Measurements from ENCODE around the gene SON. TPM values are rescaled to one million over a fixed set of nuclear protein-coding genes. Genes with fewer than 3 reads are reported as not detected.

Gene SON
- total and polyA plus RNA-seq, 2 of the 4 experiments (the other 2 are of a cell fraction): 81.6 to 146 TPM

DNA sequence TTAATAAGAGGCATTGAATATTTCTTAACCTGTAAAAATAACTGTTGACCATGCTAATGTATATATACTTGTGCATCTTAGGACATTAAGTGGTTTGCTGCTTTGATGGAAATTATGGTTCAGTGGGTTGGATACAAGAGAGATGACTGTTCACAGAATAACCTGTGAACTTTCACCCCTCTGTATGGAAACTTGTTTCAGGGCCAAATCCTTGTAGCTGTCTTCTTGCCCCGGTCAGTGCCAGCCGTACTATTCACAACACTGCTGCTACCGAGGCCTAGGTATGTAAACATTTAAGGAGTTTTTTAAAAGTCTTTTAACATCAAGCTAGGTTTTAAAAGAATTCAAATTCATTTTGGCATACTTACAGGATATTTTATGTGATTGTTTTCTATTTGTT is 29.5 kb downstream of the SON start:
- TF ChIP-seq MXI1 (IDR thresholded peaks at IDR 0.05; ENCODE audit: borderline replicate concordance, low read depth, low read length) (no peak), RFX5 (IDR thresholded peaks at IDR 0.05; ENCODE audit: low read depth, low read length) (no peak), CHD1 (IDR thresholded peaks at IDR 0.05; ENCODE audit: low read depth, low read length) (no peak), SMC3 (IDR thresholded peaks at IDR 0.05; ENCODE audit: low read depth, low read length) (no peak), CEBPB (IDR thresholded peaks at IDR 0.05; ENCODE audit: low read depth, low read length) (no peak), RAD21 (IDR thresholded peaks at IDR 0.05; ENCODE audit: low read length) (no peak), POLR2A (IDR thresholded peaks at IDR 0.05; ENCODE audit: low read depth, low read length) (no peak), FOS (IDR thresholded peaks at IDR 0.05; ENCODE audit: low read depth, low read length) (no peak), NFE2L2 (IDR thresholded peaks at IDR 0.05; ENCODE audit: low read depth, low read length) (no peak), MAFK (IDR thresholded peaks at IDR 0.05; ENCODE audit: low read depth, low read length) (no peak), MAZ (IDR thresholded peaks at IDR 0.05; ENCODE audit: borderline replicate concordance, low read depth, low read length) (no peak), BHLHE40 (IDR thresholded peaks at IDR 0.05; ENCODE audit: low read depth, low read length) (no peak)
- TF ChIP-seq, protein P1, sequence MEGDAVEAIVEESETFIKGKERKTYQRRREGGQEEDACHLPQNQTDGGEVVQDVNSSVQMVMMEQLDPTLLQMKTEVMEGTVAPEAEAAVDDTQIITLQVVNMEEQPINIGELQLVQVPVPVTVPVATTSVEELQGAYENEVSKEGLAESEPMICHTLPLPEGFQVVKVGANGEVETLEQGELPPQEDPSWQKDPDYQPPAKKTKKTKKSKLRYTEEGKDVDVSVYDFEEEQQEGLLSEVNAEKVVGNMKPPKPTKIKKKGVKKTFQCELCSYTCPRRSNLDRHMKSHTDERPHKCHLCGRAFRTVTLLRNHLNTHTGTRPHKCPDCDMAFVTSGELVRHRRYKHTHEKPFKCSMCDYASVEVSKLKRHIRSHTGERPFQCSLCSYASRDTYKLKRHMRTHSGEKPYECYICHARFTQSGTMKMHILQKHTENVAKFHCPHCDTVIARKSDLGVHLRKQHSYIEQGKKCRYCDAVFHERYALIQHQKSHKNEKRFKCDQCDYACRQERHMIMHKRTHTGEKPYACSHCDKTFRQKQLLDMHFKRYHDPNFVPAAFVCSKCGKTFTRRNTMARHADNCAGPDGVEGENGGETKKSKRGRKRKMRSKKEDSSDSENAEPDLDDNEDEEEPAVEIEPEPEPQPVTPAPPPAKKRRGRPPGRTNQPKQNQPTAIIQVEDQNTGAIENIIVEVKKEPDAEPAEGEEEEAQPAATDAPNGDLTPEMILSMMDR (conservative IDR thresholded peaks at IDR 0.05; ENCODE audit: low read depth, low read length): no peak
- TF ChIP-seq, protein P2, sequence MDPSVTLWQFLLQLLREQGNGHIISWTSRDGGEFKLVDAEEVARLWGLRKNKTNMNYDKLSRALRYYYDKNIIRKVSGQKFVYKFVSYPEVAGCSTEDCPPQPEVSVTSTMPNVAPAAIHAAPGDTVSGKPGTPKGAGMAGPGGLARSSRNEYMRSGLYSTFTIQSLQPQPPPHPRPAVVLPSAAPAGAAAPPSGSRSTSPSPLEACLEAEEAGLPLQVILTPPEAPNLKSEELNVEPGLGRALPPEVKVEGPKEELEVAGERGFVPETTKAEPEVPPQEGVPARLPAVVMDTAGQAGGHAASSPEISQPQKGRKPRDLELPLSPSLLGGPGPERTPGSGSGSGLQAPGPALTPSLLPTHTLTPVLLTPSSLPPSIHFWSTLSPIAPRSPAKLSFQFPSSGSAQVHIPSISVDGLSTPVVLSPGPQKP (IDR thresholded peaks at IDR 0.05; ENCODE audit: borderline replicate concordance, low read depth, low read length): no peak
- Histone ChIP-seq H3K9ac (ENCODE audit: low read depth, low read length) (no peak overlapping the region), H4K20me1 (ENCODE audit: insufficient read depth, low read length) (peaks cover 28% of the 10 kb centered on the region), H3K4me1 (ENCODE audit: control insufficient read depth, insufficient read depth, low read length) (peaks cover 3% of the 10 kb centered on the region; the same call in 1 of the 2 replicates), H4K8ac (ENCODE audit: low read depth in 2 of 2, low read length in 2 of 2) (no peak overlapping the region), H4K5ac (ENCODE audit: low read depth, low read length) (no peak overlapping the region), H2AK9ac (replicated peaks; ENCODE audit: low read depth, low read length, poor library complexity) (no peak overlapping the region), H3K14ac (replicated peaks; ENCODE audit: low read depth, low read length) (no peak overlapping the region), H2AFZ (replicated peaks; ENCODE audit: low read length, poor library complexity) (no peak overlapping the region), H3K23ac (ENCODE audit: low read depth, low read length) (peak overlapping the region; percentile 59; the same call in 1 of the 2 replicates), H2BK5ac (ENCODE audit: low read depth, low read length, poor library complexity, severe bottlenecking) (peak overlapping the region; percentile 13), H3K79me1 (ENCODE audit: low read depth in 1 of 2, low read length in 2 of 2) (peaks cover 15 to 34% of the 10 kb centered on the region in 2 experiments), H2AK5ac (ENCODE audit: low read depth, low read length) (no peak overlapping the region), H3K36me3 (ENCODE audit: control insufficient read depth, insufficient read depth, low read length) (peaks cover 54% of the 10 kb centered on the region), H4K91ac (ENCODE audit: insufficient read depth, low read depth, low read length) (no peak overlapping the region), H3K56ac (ENCODE audit: extremely low read depth, insufficient read depth, low read length) (no peak overlapping the region; the same call in 1 of the 2 replicates), H3K9me3 (ENCODE audit: control insufficient read depth, insufficient read depth, low read length) (no peaks in the 10 kb centered on the region), H3K4me3 (ENCODE audit: insufficient read depth, low read depth, low read length) (no peak overlapping the region), H2BK120ac (ENCODE audit: low read depth, low read length) (no peak overlapping the region), H3K18ac (ENCODE audit: low read depth, low read length) (no peak overlapping the region), H2BK20ac (ENCODE audit: low read depth, low read length) (no peak overlapping the region), H2BK15ac (ENCODE audit: low read depth, low read length) (no peak overlapping the region), H3K27me3 (ENCODE audit: control insufficient read depth, insufficient read depth, low read length) (no peaks in the 10 kb centered on the region), H3K9me1 (ENCODE audit: insufficient read depth, low read length) (0 out of 2 replicates have a peak, but pooled peaks cover 3% of the 10 kb centered on the region), H3K27ac (ENCODE audit: insufficient read depth, low read length) (no peak overlapping the region), H3K4ac (ENCODE audit: low read depth, low read length) (no peak overlapping the region), H3K4me2 (ENCODE audit: low read depth, low read length) (no peak overlapping the region)
- in situ Hi-C loops (cut with MboI; ENCODE audit: low sequenced_read_pairs): no loop called here
- intact Hi-C loops (cut with micrococcal nuclease): no loop called here
- POLR2A ChIA-PET (ENCODE audit: unreplicated experiment): no interaction called here
- CTCF ChIA-PET: interaction anchor here (0.7 kb wide), 1 partner anchor 9 kb away, joined by 3 read pairs; no protein-coding TSS in a partner anchor
- no peak for ATAC-seq (ENCODE audit: low read depth)
- no peak for DNase-seq
- no CpG with 5 or more reads among the region's 3 CpGs for WGBS, 2 experiments (ENCODE audit: extremely low coverage in 2 of 2, insufficient read length in 1 of 2)
- no TSS peak for BruUV-seq (replicated peaks)
- dilution Hi-C loops (cut with HindIII; ENCODE audit: low sequenced_read_pairs, unreplicated experiment): no loop called here

Data from IMR-90 (cell line).